Mononuclear cell (primary cell): Measurements from ENCODE around the gene LYST. TPM values are rescaled to one million over a fixed set of nuclear protein-coding genes. Genes with fewer than 3 reads are reported as not detected.

Experiments used
- total RNA-seq: library from RNA; depleted of rRNA; stranded (reverse); fragments of >200 nt; gene quantifications from one replicate; pipeline ENCODE4 v1.2.3, GENCODE V29; 2012

LYST gene
- total RNA-seq, 1 donor, result 59.6 TPM

Other genes with a start within 250 kb of the LYST start
- 0.10 TPM for gene GNG4, start 217.1 kb downstream of the LYST start, total RNA-seq
- gene NID1, start 198.2 kb upstream of the LYST start, total RNA-seq, result 6.1 TPM